DOHH2 (cell line): ENCODE measurements around the gene RESP18.

ENCODE experiments used
- CTCF ChIP-seq: fragments of 200-600 bp; sonication (generic); IDR thresholded peaks from one replicate; pipeline ENCODE4 v1.5.1; 2014; ENCODE audit warnings: antibody characterized with exemption, mild to moderate bottlenecking, low read depth, low read length; ENCODE audit not compliant: poor library complexity, severe bottlenecking
- EZH2phosphoT487 ChIP-seq: fragments of 200-600 bp; sonication (generic); IDR thresholded peaks from 2 replicates; pipeline ENCODE4 v1.6.1; 2017; ENCODE audit warnings: borderline replicate concordance, mild to moderate bottlenecking, antibody characterized with exemption, low read length, moderate library complexity, mixed read lengths

DNA sequence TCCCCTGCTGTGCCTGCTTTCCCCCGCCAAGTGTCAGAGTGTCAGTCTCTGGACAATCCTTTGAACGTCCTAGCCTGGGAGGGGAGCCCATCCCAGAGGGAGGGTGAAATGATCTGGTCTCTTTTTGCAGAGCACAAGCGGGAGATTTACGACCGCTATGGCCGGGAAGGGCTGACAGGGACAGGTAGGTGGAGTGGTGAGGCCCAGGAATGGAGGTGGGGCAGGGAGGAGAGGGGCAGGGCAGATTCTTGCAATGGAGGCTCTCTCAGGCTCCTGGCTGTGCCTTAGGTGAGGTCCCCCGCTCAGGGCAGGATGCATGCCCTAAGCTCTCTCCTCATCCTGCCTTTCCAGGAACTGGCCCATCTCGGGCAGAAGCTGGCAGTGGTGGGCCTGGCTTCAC is 51.0 kb downstream of the RESP18 start:
- TF ChIP-seq CTCF, result no peak
- no peak for TF ChIP-seq EZH2phosphoT487
